ENCODE data around the gene RER1. TPM values are rescaled to one million over a fixed set of nuclear protein-coding genes. Genes with fewer than 3 reads are reported as not detected.

Gene RER1
- total RNA-seq, 2 donors from 2014 or later = 114 TPM

DNA sequence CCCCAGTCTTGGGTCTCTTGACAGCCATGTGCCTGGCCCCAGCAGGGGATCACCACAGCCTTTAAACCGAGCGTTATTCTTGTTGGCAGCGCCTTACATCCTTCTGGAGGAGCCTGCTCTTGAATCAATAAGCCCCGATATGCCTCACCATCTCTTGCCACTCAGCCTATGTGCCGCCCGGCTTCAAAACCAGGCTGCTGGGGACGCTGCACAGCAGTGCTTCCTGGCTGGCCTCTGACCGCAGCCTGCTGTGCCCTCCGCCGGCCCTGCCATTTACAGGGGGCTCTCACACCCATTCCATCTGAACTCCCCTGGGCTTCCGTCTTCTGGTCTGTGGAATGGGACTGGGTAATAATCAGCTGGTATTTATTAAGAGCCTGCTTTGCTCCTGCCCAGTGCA, 23.7 kb downstream of the RER1 start:
- no peak overlapping the region for H3K9ac ChIP-seq (ENCODE audit: extremely low read depth, low read length, poor library complexity, severe bottlenecking)
- H3K27me3 Mint-ChIP-seq (ENCODE audit: insufficient read depth) = peaks cover 20% of the 10 kb centered on the region
- peaks cover 5% of the 10 kb centered on the region for H3K4me1 ChIP-seq (ENCODE audit: control insufficient read depth, insufficient read depth, low read length)
- H3K9me3 ChIP-seq (ENCODE audit: control insufficient read depth, low read length) = no peaks in the 10 kb centered on the region
- no peak for DNase-seq
- no peak overlapping the region for H3K4me3 Mint-ChIP-seq
- no peak overlapping the region for H3K4me3 ChIP-seq (ENCODE audit: low read length)
- TF ChIP-seq, protein P1, sequence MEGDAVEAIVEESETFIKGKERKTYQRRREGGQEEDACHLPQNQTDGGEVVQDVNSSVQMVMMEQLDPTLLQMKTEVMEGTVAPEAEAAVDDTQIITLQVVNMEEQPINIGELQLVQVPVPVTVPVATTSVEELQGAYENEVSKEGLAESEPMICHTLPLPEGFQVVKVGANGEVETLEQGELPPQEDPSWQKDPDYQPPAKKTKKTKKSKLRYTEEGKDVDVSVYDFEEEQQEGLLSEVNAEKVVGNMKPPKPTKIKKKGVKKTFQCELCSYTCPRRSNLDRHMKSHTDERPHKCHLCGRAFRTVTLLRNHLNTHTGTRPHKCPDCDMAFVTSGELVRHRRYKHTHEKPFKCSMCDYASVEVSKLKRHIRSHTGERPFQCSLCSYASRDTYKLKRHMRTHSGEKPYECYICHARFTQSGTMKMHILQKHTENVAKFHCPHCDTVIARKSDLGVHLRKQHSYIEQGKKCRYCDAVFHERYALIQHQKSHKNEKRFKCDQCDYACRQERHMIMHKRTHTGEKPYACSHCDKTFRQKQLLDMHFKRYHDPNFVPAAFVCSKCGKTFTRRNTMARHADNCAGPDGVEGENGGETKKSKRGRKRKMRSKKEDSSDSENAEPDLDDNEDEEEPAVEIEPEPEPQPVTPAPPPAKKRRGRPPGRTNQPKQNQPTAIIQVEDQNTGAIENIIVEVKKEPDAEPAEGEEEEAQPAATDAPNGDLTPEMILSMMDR (conservative IDR thresholded peaks at IDR 0.05) = no peak
- H3K27ac Mint-ChIP-seq = no peak overlapping the region
- no peaks in the 10 kb centered on the region for H3K9me3 Mint-ChIP-seq
- H3K27me3 ChIP-seq (ENCODE audit: control insufficient read depth, insufficient read depth, low read length, poor library complexity, severe bottlenecking) = no peaks in the 10 kb centered on the region
- 83 to 86% methylated on average over 11 of the region's 11 CpGs for WGBS, 2 experiments (ENCODE audit: insufficient coverage in 1 of 2, insufficient read length in 1 of 2)
- no peaks in the 10 kb centered on the region for H3K36me3 ChIP-seq (ENCODE audit: control insufficient read depth, insufficient read depth, low read length)
- H3K36me3 Mint-ChIP-seq (ENCODE audit: low read depth) = no peaks in the 10 kb centered on the region
- peaks cover 10% of the 10 kb centered on the region for H3K4me1 Mint-ChIP-seq
- no peak overlapping the region for H3K27ac ChIP-seq (ENCODE audit: low read depth, low read length)

DNA sequence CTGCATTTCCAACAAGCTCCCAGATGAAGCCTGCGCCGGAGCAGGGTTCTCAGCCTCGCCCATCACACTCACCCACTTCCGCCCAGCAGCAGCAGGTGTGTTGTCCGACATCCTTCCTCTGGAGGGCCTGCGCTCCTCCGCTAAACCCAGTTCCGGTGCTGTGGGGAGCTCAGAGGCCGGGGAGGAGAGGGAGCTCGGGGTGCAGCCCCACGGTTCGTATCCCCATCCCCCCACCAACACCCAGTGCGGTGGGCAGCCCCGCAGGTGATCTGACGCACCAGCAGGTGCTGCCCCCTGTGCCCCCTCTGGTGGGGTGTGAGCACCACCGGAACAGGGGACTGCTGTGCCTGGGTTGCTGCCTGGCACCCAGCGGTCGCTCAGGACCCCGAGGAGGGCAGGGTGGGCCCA, 24.2 kb downstream of the RER1 start:
- Histone ChIP-seq H3K4me1 (ENCODE audit: control insufficient read depth, insufficient read depth, low read length) (peaks cover 5% of the 10 kb centered on the region), H3K27ac (ENCODE audit: low read depth, low read length) (no peak overlapping the region), H3K9ac (ENCODE audit: extremely low read depth, low read length, poor library complexity, severe bottlenecking) (no peak overlapping the region), H3K27me3 (ENCODE audit: control insufficient read depth, insufficient read depth, low read length, poor library complexity, severe bottlenecking) (no peaks in the 10 kb centered on the region), H3K4me3 (ENCODE audit: low read length) (no peak overlapping the region), H3K9me3 (ENCODE audit: control insufficient read depth, low read length) (no peaks in the 10 kb centered on the region), H3K36me3 (ENCODE audit: control insufficient read depth, insufficient read depth, low read length) (no peaks in the 10 kb centered on the region)
- no peaks in the 10 kb centered on the region for H3K36me3 Mint-ChIP-seq (ENCODE audit: low read depth)
- no peak overlapping the region for H3K27ac Mint-ChIP-seq
- peaks cover 20% of the 10 kb centered on the region for H3K27me3 Mint-ChIP-seq (ENCODE audit: insufficient read depth)
- TF ChIP-seq, protein P1 (conservative IDR thresholded peaks at IDR 0.05) = no peak
- WGBS, 2 experiments (ENCODE audit: insufficient coverage in 1 of 2, insufficient read length in 1 of 2) = 92 to 97% methylated on average over 6 to 19 of the region's 19 CpGs
- H3K4me1 Mint-ChIP-seq = peaks cover 8% of the 10 kb centered on the region
- no peak overlapping the region for H3K4me3 Mint-ChIP-seq
- no peaks in the 10 kb centered on the region for H3K9me3 Mint-ChIP-seq
- DNase-seq = no peak

DNA sequence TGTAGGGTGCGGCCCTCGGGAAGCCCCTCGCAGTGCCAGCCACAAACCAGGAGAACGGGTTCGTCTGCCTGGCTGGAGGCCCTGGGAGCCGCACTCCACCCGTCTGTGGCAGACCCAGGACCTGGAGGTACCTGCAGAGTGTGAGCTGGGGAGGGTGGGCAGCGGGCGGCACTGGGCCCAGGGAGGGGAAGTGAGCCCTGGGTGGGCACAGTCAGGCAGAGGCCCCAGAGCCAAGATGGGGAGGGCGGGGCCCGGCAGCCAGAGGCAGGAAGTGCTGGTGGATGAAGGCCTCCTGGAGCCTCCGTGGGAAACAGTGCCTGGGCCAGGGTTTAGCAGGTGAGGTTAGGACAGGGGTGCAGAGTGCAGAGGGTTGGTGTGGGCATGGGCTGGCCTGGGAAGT, 24.8 kb downstream of the RER1 start:
- Histone ChIP-seq H3K4me1 (ENCODE audit: control insufficient read depth, insufficient read depth, low read length) (peaks cover 5% of the 10 kb centered on the region), H3K27me3 (ENCODE audit: control insufficient read depth, insufficient read depth, low read length, poor library complexity, severe bottlenecking) (no peaks in the 10 kb centered on the region), H3K9me3 (ENCODE audit: control insufficient read depth, low read length) (no peaks in the 10 kb centered on the region), H3K4me3 (ENCODE audit: low read length) (no peak overlapping the region), H3K27ac (ENCODE audit: low read depth, low read length) (no peak overlapping the region), H3K36me3 (ENCODE audit: control insufficient read depth, insufficient read depth, low read length) (no peaks in the 10 kb centered on the region), H3K9ac (ENCODE audit: extremely low read depth, low read length, poor library complexity, severe bottlenecking) (no peak overlapping the region)
- no peak overlapping the region for H3K4me3 Mint-ChIP-seq
- H3K27ac Mint-ChIP-seq = no peak overlapping the region
- H3K27me3 Mint-ChIP-seq (ENCODE audit: insufficient read depth) = peaks cover 21% of the 10 kb centered on the region
- H3K9me3 Mint-ChIP-seq = no peaks in the 10 kb centered on the region
- TF ChIP-seq, protein P1 (conservative IDR thresholded peaks at IDR 0.05) = no peak
- DNase-seq = no peak
- H3K4me1 Mint-ChIP-seq = peaks cover 8% of the 10 kb centered on the region
- WGBS, 2 experiments (ENCODE audit: insufficient coverage in 1 of 2, insufficient read length in 1 of 2) = 86 to 87% methylated on average over 7 to 12 of the region's 12 CpGs
- no peaks in the 10 kb centered on the region for H3K36me3 Mint-ChIP-seq (ENCODE audit: low read depth)
